PC-3 (cell line): ENCODE data around the gene ERGIC3.

Experiments used
- EZH2 ChIP-seq: fragments of 300-600 bp; sonication (generic); IDR thresholded peaks from one replicate; pipeline ENCODE4 v1.6.1; 2017; ENCODE audit warnings: antibody characterized with exemption, mild to moderate bottlenecking, low read length; ENCODE audit not compliant: unreplicated experiment
- EZH2phosphoT487 ChIP-seq: fragments of 300-600 bp; sonication (generic); IDR thresholded peaks from 2 replicates; pipeline ENCODE4 v1.6.1; 2018; ENCODE audit warnings: mild to moderate bottlenecking, antibody characterized with exemption, low read length, borderline replicate concordance
- TF ChIP-seq, protein P1 (sequence below): fragments of 300-600 bp; sonication (generic); conservative IDR thresholded peaks from 2 replicates; pipeline ENCODE4 v1.5.1; 2017; ENCODE audit warnings: antibody characterized with exemption, low read depth, mild to moderate bottlenecking, low read length

- TF ChIP-seq, protein P1, sequence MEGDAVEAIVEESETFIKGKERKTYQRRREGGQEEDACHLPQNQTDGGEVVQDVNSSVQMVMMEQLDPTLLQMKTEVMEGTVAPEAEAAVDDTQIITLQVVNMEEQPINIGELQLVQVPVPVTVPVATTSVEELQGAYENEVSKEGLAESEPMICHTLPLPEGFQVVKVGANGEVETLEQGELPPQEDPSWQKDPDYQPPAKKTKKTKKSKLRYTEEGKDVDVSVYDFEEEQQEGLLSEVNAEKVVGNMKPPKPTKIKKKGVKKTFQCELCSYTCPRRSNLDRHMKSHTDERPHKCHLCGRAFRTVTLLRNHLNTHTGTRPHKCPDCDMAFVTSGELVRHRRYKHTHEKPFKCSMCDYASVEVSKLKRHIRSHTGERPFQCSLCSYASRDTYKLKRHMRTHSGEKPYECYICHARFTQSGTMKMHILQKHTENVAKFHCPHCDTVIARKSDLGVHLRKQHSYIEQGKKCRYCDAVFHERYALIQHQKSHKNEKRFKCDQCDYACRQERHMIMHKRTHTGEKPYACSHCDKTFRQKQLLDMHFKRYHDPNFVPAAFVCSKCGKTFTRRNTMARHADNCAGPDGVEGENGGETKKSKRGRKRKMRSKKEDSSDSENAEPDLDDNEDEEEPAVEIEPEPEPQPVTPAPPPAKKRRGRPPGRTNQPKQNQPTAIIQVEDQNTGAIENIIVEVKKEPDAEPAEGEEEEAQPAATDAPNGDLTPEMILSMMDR = no peak
- TF ChIP-seq EZH2 (no peak), EZH2phosphoT487 (no peak)
These were observed 20.7 kb downstream of the ERGIC3 start for GRCh38 chr20:35562541-35563110.
